GM11168 (cell line): ENCODE results near the gene GLUL.
"Not testable (repeated sequence)": the region's sequence is repeated elsewhere in the genome, so short reads cannot be mapped to it uniquely, and the experiment has no call there.

Experiments used
- in situ Hi-C: fragments of 300-500 bp; cut with MboI; formaldehyde crosslinking; loops from one replicate; pipeline ENCODE4 v1.12.0; 2022; ENCODE audit warnings: low sequenced_read_pairs; ENCODE audit not compliant: unreplicated experiment

GLUL gene

GRCh38 chr1:182395906-182396305, 4.3 kb upstream of the GLUL start:
- in situ Hi-C loops, result loop anchor here (5.0 kb wide), 1 partner anchor 254 kb away; no protein-coding TSS in a partner anchor

- in situ Hi-C loops, result loop anchor here (5.0 kb wide), 1 partner anchor 307 kb away; no protein-coding TSS in a partner anchor
These were observed 2.6 kb upstream of the GLUL start for GRCh38 chr1:182394055-182394775.

- in situ Hi-C loops, result loop anchor here (5.0 kb wide), 1 partner anchor 305 kb away; no protein-coding TSS in a partner anchor
These were observed 749 bp upstream of the GLUL start for GRCh38 chr1:182392050-182393028.

GRCh38 chr1:182391028-182391361, 595 bp downstream of the GLUL start:
- in situ Hi-C loops, result loop anchor here (5.0 kb wide), 1 partner anchor 304 kb away; no protein-coding TSS in a partner anchor

- in situ Hi-C loops, result loop anchor here (5.0 kb wide), 1 partner anchor 302 kb away; no protein-coding TSS in a partner anchor
These were observed 2.0 kb downstream of the GLUL start for GRCh38 chr1:182389619-182390047.

- in situ Hi-C loops, result no loop called here
These were observed 3.0 kb downstream of the GLUL start for GRCh38 chr1:182388392-182389134.

- in situ Hi-C loops, result no loop called here
These were observed 4.0 kb downstream of the GLUL start for GRCh38 chr1:182387566-182387965.

- in situ Hi-C loops, result no loop called here
These were observed 4.6 kb downstream of the GLUL start for GRCh38 chr1:182386980-182387379.

GRCh38 chr1:182385885-182386853, 5.4 kb downstream of the GLUL start:
- in situ Hi-C loops, result no loop called here

GRCh38 chr1:182384387-182384960, 7.1 kb downstream of the GLUL start:
- in situ Hi-C loops, result no loop called here

GRCh38 chr1:182383934-182384333, 7.7 kb downstream of the GLUL start:
- in situ Hi-C loops, result no loop called here

- in situ Hi-C loops, result no loop called here
These were observed 8.4 kb downstream of the GLUL start for GRCh38 chr1:182383037-182383661.

- in situ Hi-C loops, result no loop called here
These were observed 9.4 kb downstream of the GLUL start for GRCh38 chr1:182381962-182382819.

GRCh38 chr1:182380199-182380598, 11.4 kb downstream of the GLUL start:
- in situ Hi-C loops, result no loop called here

- in situ Hi-C loops, result not testable (repeated sequence)
These were observed 11.8 kb downstream of the GLUL start for GRCh38 chr1:182379781-182380180.

- in situ Hi-C loops, result no loop called here
These were observed 14.5 kb downstream of the GLUL start for GRCh38 chr1:182376936-182377574.
